Prostate gland (tissue), 2 donors: Measurements from ENCODE around the gene SNCG. TPM values are rescaled to one million over a fixed set of nuclear protein-coding genes. Genes with fewer than 3 reads are reported as not detected.
"Not testable (repeated sequence)": the region's sequence is repeated elsewhere in the genome, so short reads cannot be mapped to it uniquely, and the experiment has no call there.

Source experiments
- DNase-seq: peaks from one replicate; pipeline ENCODE4 v3.0.0-alpha.2; 2019; ENCODE audit warnings: low spot score
- H3K27ac ChIP-seq, 2 donors: fragments of 200-600 bp; sonication (generic); 2 replicates each; pipeline ENCODE4 v1.5.1; 2017 to 2019
- H3K27me3 ChIP-seq: fragments of 200-600 bp; sonication (generic); replicated peaks from 2 replicates; pipeline ENCODE4 v1.5.1; 2019; ENCODE audit not compliant: insufficient read depth
- H3K36me3 ChIP-seq, 2 donors: fragments of 200-600 bp; sonication (generic); 1 replicate in 1 of 2; 2 replicates in 1 of 2; pipeline versions ENCODE4 v1.5.1 to v1.8.1; 2017 to 2019
- H3K4me1 ChIP-seq: fragments of 200-600 bp; sonication (generic); replicated peaks from 2 replicates; pipeline ENCODE4 v1.5.1; 2019
- H3K4me3 ChIP-seq, 2 donors: fragments of 200-600 bp; sonication (generic); 2 replicates each; pipeline ENCODE4 v1.5.1; 2017 to 2019
- H3K9me3 ChIP-seq: fragments of 200-600 bp; sonication (generic); 2 replicates; pipeline ENCODE4 v1.5.1; 2017
- CTCF ChIP-seq, 4 experiments: fragments of 200-600 bp in 2 of 4; fragments of 450-650 bp in 2 of 4; sonication (generic) in 2 of 4; IDR thresholded peaks; 1 replicate in 3 of 4; 2 replicates in 1 of 4; pipeline ENCODE4 v1.5.1; 2016 to 2019; ENCODE audit warnings: antibody characterized with exemption in 4 of 4, mild to moderate bottlenecking in 2 of 4, moderate library complexity in 2 of 4
- POLR2A ChIP-seq: fragments of 450-650 bp; IDR thresholded peaks from one replicate; pipeline ENCODE4 v1.6.1; 2016; ENCODE audit warnings: antibody characterized with exemption, mild to moderate bottlenecking
- POLR2AphosphoS5 ChIP-seq: sonication (generic); formaldehyde crosslinking; IDR thresholded peaks from one replicate; pipeline ENCODE4 v1.6.1; 2017; ENCODE audit warnings: antibody characterized with exemption
- WGBS: methylation state at CpG from one replicate; pipeline ENCODE4 v1.1.5; 2018; 5-methylcytosine and 5-hydroxymethylcytosine counted together
- intact Hi-C: fragments of 100-400 bp; cut with DNase I; formaldehyde crosslinking; loops from one replicate; pipeline ENCODE4 v1.14.2; 2022
- total RNA-seq, 2 donors: library from RNA; depleted of rRNA; stranded (reverse); fragments of >200 nt; gene quantifications; one replicate each; pipeline ENCODE4 v1.1.0, GENCODE V29; 2016

The SNCG gene
- total RNA-seq, 2 donors from 2014 or later, result 38.5 to 46.6 TPM

- intact Hi-C loops, result no loop called here
- Histone ChIP-seq H3K36me3 (no peaks in the 10 kb centered on the region), H3K9me3 (no peaks in the 10 kb centered on the region), H3K4me1 (peaks cover 8% of the 10 kb centered on the region), H3K27ac (no peak overlapping the region), H3K27me3 (no peaks in the 10 kb centered on the region), H3K4me3 (no peak overlapping the region)
- no peak for DNase-seq
- 7% methylated on average over 1 of the region's 1 CpG for WGBS
- TF ChIP-seq POLR2A (no peak), CTCF (IDR thresholded peaks at IDR 0.05) (no peak)
These were observed 30.1 kb downstream of the SNCG start for GRCh38 chr10:86988520-86988919.

- H3K27me3 ChIP-seq, H3K4me3 ChIP-seq, H3K9me3 ChIP-seq, DNase-seq, intact Hi-C loops, H3K4me1 ChIP-seq, H3K36me3 ChIP-seq, H3K27ac ChIP-seq: not testable (repeated sequence)
- WGBS, result 80% methylated on average over 12 of the region's 12 CpGs
These were observed 33.0 kb downstream of the SNCG start for GRCh38 chr10:86991362-86991761.

GRCh38 chr10:86992456-86992855 lies 34.1 kb downstream of the SNCG start:
- Histone ChIP-seq H3K9me3 (no peaks in the 10 kb centered on the region), H3K4me1 (peaks cover 8% of the 10 kb centered on the region), H3K4me3 (no peak overlapping the region), H3K27me3 (no peaks in the 10 kb centered on the region), H3K27ac (no peak overlapping the region), H3K36me3 (no peaks in the 10 kb centered on the region)
- TF ChIP-seq POLR2A (no peak), POLR2AphosphoS5 (no peak), CTCF (IDR thresholded peaks at IDR 0.05) (no peak)
- intact Hi-C loops, result no loop called here
- DNase-seq, result no peak

- WGBS, result 31% methylated on average over 2 of the region's 2 CpGs
These were observed 34.5 kb downstream of the SNCG start for GRCh38 chr10:86992929-86993328.

GRCh38 chr10:86999802-87000403 lies 41.5 kb downstream of the SNCG start:
- intact Hi-C loops, H3K9me3 ChIP-seq, H3K27ac ChIP-seq, H3K27me3 ChIP-seq, DNase-seq, H3K36me3 ChIP-seq, H3K4me1 ChIP-seq, H3K4me3 ChIP-seq: not testable (repeated sequence)
- WGBS, result 75% methylated on average over 6 of the region's 6 CpGs

More at GRCh38 chr10:86992929-86993328, 34.5 kb downstream of the SNCG start:
- H3K27me3 ChIP-seq, result no peaks in the 10 kb centered on the region
- H3K9me3 ChIP-seq, result no peaks in the 10 kb centered on the region
- H3K36me3 ChIP-seq, result no peaks in the 10 kb centered on the region
- H3K4me3 ChIP-seq, result no peak overlapping the region
- no peak for DNase-seq
- no peak for TF ChIP-seq POLR2A
- TF ChIP-seq CTCF (IDR thresholded peaks at IDR 0.05), result no peak
- TF ChIP-seq POLR2AphosphoS5, result peak; percentile 34
- H3K27ac ChIP-seq, result no peak overlapping the region
- peaks cover 8% of the 10 kb centered on the region for H3K4me1 ChIP-seq
- intact Hi-C loops, result no loop called here

GRCh38 chr10:87000491-87000890 lies 42.1 kb downstream of the SNCG start:
- WGBS, result 73% methylated on average over 3 of the region's 3 CpGs
- Histone ChIP-seq H3K27me3 (no peaks in the 10 kb centered on the region), H3K27ac (no peak overlapping the region), H3K9me3 (no peaks in the 10 kb centered on the region), H3K36me3 (no peaks in the 10 kb centered on the region), H3K4me1 (no peaks in the 10 kb centered on the region), H3K4me3 (no peak overlapping the region)
- DNase-seq, result no peak
- intact Hi-C loops, result no loop called here
- TF ChIP-seq POLR2AphosphoS5, result no peak
- TF ChIP-seq CTCF (IDR thresholded peaks at IDR 0.05), result no peak
- no peak for TF ChIP-seq POLR2A

- H3K36me3 ChIP-seq, H3K4me3 ChIP-seq, H3K4me1 ChIP-seq, H3K9me3 ChIP-seq, intact Hi-C loops, H3K27me3 ChIP-seq: not testable (repeated sequence)
- peak; percentile 20 for DNase-seq
- WGBS, result 0% methylated on average over 1 of the region's 1 CpG
- H3K27ac ChIP-seq, result peak overlapping the region in 1 of 2 donors; percentile 64
These were observed 48.7 kb downstream of the SNCG start for GRCh38 chr10:87007124-87007523.

- H3K27ac ChIP-seq, H3K27me3 ChIP-seq, H3K9me3 ChIP-seq, H3K36me3 ChIP-seq, H3K4me3 ChIP-seq, intact Hi-C loops, H3K4me1 ChIP-seq: not testable (repeated sequence)
- peak; percentile 24 for DNase-seq
- 43% methylated on average over 6 of the region's 6 CpGs for WGBS
These were observed 49.3 kb downstream of the SNCG start for GRCh38 chr10:87007674-87008073.

- intact Hi-C loops, result not testable (repeated sequence)
These were observed 49.9 kb downstream of the SNCG start for GRCh38 chr10:87008303-87008702.

More at GRCh38 chr10:87008303-87008702, 49.9 kb downstream of the SNCG start:
- 63% methylated on average over 7 of the region's 7 CpGs for WGBS
- H3K9me3 ChIP-seq, H3K4me1 ChIP-seq, H3K27me3 ChIP-seq, H3K4me3 ChIP-seq, H3K36me3 ChIP-seq: not testable (repeated sequence)
- peak overlapping the region in 1 of 2 donors; percentile 57 for H3K27ac ChIP-seq
- peak; percentile 77 for DNase-seq
